Activated CD4-positive, alpha-beta T cell treated with anti-CD3 and anti-CD28 coated beads, Interleukin-2, amount 10 ng/mL, durations not matched to agents 24 days and 14 days (primary cell): Measurements from ENCODE around the gene FCHSD1. TPM values are rescaled to one million over a fixed set of nuclear protein-coding genes. Genes with fewer than 3 reads are reported as not detected.
A peak's percentile ranks its signal among the peaks of the same experiment; 100 is the strongest.
"Not testable (repeated sequence)": the region's sequence is repeated elsewhere in the genome, so short reads cannot be mapped to it uniquely, and the experiment has no call there.

ENCODE experiments used
- DNase-seq: peaks from one replicate; pipeline ENCODE4 v3.0.0; 2022
- H3K27ac Mint-ChIP-seq: one replicate; pipeline ENCODE4 v1.8.0; 2022; ENCODE audit warnings: mild to moderate bottlenecking, mixed read lengths
- H3K27me3 Mint-ChIP-seq: one replicate; pipeline ENCODE4 v1.8.0; 2022; ENCODE audit warnings: mixed read lengths
- H3K36me3 Mint-ChIP-seq: one replicate; pipeline ENCODE4 v1.8.0; 2022; ENCODE audit warnings: low read depth, mild to moderate bottlenecking, mixed read lengths
- H3K4me1 Mint-ChIP-seq: one replicate; pipeline ENCODE4 v1.8.0; 2021; ENCODE audit warnings: mixed read lengths
- H3K4me3 Mint-ChIP-seq: one replicate; pipeline ENCODE4 v1.8.0; 2022; ENCODE audit warnings: mild to moderate bottlenecking, moderate library complexity, mixed read lengths
- H3K9me3 Mint-ChIP-seq: one replicate; pipeline ENCODE4 v1.8.0; 2021; ENCODE audit warnings: mixed read lengths
- intact Hi-C: fragments of 100-400 bp; cut with micrococcal nuclease; formaldehyde crosslinking; loops from one replicate; pipeline ENCODE4 v1.15.1; 2023
- total RNA-seq: library from RNA; stranded (reverse); gene quantifications from 2 replicates; pipeline ENCODE4 v1.2.3, GENCODE V29; 2022

Gene FCHSD1
- total RNA-seq, 1 donor from 2014 or later, result 33.1 TPM

DNA sequence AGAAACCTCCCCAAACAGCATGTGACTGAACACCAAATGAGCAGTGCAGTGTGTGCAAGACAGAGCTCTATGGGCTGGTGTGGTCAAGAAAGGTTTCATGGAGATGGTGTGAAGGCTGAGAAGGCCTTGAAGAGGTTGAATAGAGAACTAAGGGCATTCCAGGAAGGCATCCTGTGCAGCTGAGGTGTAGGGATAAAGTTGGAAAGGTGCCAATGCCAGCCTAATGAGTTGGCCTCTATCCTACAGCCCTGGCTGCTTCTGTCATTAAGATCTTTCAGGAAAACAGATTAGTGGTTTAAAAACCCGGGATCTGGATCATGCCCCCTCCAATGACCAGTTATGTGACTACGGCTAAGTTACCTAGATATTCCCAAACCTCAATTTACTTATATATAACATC is 18.6 kb downstream of the FCHSD1 start:
- intact Hi-C loops, result loop anchor here (10.0 kb wide), 1 partner anchor 308 kb away; the partner anchor contains the start of gene TAF7

DNA sequence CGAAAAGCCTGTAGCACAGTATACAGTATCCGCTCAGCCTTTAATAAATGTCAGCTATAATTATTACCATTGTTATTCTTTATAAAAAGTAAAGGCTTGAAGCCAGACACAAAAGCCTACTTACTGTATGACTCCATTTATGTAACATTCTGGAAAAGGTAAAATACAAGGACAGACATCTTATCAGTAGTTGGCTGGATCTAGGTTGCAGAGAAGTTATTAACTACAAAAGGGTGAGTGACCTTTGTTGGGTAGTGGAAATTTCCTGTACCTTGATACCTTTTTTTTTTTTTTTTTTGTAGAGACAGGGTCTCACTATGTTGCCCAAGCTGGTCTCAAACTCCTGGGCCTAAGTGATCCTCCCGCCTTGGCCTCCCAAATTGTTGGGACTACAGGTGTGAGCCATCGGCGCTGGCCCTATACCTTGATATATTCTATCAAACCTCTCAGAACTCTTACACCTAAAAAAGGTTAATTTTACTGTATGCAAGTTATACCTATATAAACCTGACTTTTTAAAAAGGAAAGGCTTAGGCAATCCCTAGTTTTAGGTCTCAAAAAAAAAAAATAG is 20.6 kb downstream of the FCHSD1 start:
- Mint-ChIP-seq H3K4me1 (peaks cover 28% of the 10 kb centered on the region), H3K27me3 (no peaks in the 10 kb centered on the region), H3K4me3 (no peak overlapping the region), H3K9me3 (no peaks in the 10 kb centered on the region), H3K36me3 (peaks cover 46% of the 10 kb centered on the region), H3K27ac (no peak overlapping the region)
- intact Hi-C loops, result loop anchor here (10.0 kb wide), 1 partner anchor 306 kb away; the partner anchor contains the start of gene TAF7
- no peak for DNase-seq

More for the DNA sequence above, 18.6 kb downstream of the FCHSD1 start:
- Mint-ChIP-seq H3K27me3 (no peaks in the 10 kb centered on the region), H3K4me3 (no peak overlapping the region), H3K36me3 (peaks cover 33% of the 10 kb centered on the region), H3K4me1 (peaks cover 31% of the 10 kb centered on the region), H3K9me3 (no peaks in the 10 kb centered on the region), H3K27ac (no peak overlapping the region)
- no peak for DNase-seq

DNA sequence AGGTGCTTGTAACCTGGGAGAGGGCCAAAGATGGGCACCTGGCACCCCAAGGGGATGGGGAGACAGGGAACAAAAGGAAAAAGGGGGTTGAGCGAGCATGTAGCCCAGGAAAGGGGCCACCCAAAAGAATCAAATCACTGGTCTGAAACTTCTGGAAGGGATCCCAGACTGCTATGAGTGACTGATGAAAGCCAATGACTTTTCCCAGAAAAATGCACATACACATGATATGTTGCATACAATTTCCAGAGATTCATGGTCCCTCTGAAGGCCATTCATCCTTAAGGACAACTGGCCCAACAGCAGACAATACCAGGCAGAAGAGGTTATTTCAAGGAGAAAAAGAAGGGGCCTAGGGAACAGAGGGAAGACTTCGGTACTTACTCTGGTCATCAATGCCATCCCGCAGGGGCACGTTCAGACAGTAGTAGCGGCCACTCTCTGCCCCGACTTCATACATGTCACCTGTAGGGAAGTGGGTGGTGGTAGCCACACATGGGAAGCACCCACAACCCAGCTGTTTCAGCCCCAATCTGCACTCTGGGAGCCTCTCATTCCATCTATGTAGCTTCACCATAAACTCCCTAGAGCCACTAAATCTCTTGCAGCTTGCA is 22.9 kb downstream of the FCHSD1 start:
- Mint-ChIP-seq H3K27ac (no peak overlapping the region), H3K9me3 (no peaks in the 10 kb centered on the region), H3K4me1 (peaks cover 17% of the 10 kb centered on the region), H3K4me3 (no peak overlapping the region), H3K36me3 (peaks cover 49% of the 10 kb centered on the region), H3K27me3 (no peaks in the 10 kb centered on the region)
- intact Hi-C loops, result no loop called here
- DNase-seq, result no peak

DNA sequence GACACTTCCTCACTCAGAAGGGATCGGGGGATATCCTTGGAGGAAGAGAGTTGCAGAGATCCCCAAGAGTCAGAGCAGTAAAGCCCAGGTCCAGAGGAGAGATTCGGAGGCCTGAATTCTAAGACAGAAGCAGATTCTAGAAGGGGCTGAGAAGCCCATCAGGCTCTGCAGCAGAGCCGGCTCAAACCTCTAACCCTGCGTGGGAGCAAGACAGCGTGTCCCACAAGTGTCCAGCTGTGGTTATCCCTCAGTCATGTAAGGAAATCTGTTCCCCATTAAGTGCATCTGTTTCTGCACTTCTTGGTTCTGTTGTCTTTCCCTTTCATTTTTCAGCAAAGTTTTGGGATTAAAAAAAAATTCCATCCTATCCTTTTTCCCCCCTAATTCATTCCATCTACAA is 27.6 kb downstream of the FCHSD1 start:
- no peaks in the 10 kb centered on the region for H3K9me3 Mint-ChIP-seq
- DNase-seq, result no peak
- H3K27ac Mint-ChIP-seq, result peak overlapping the region; percentile 77
- peaks cover 54% of the 10 kb centered on the region for H3K36me3 Mint-ChIP-seq
- peak overlapping the region; percentile 63 for H3K4me3 Mint-ChIP-seq
- H3K27me3 Mint-ChIP-seq, result no peaks in the 10 kb centered on the region
- peaks cover 27% of the 10 kb centered on the region for H3K4me1 Mint-ChIP-seq
- intact Hi-C loops, result loop anchor here (1.0 kb wide), 2 partner anchors 13 to 31 kb away; partner anchors contain the start of genes HDAC3 and RELL2

DNA sequence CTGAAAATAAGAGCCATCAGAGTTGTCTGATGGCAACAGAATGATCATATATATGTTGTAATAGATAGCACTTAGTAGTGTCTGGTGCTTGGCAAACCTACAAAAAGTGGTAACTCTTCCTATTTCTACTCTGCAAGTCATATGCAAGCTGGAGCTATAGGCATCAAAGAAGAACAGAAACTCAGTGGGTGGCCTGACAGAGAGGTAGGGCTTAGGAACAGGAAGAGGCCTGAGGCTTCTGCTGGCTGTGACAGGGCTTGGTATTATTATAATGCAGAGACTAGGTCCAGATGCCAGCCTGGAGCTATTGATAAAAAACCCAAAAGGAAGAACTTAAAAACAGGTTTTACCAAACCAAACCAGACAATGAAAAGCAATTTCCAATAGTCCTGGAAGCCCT is 28.0 kb downstream of the FCHSD1 start:
- DNase-seq, result peak; percentile 76

DNA sequence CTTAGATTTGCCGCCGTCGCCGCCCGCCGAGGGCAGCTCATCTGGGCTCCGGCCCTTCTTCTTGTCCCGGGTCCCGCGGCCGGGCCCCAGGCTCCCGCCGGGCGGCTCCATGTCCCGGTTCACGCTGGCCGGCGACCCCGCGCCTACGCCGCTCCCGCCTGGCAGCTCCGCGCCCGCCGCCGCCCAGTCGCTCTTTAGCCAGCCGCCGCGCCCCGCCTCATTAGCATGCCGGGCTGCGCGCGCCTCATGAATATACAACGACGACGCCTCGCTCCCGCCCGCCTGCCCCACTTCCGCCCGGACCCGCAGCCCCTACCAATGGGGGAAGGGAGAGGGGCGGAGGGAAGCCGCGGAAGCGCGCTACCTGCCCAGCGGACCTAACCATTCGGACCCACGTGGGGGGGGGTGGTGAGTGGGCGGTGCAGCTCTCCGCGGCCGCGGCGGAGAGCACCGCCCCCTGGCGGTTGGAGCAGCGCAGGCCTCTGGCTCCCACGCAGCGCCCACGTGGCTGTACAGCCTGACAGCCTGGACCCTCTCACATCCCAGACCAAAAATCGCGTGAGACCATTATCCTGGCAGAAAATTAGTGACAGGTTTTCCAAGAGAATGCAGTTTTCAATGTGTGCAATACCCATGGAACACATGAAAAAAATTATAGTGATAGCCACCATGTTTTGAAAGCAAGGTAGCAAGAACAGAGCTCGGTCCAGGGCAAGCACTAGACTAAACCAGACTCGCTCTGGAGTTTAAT is 32.2 kb downstream of the FCHSD1 start, which contains the start of gene DIAPH1:
DIAPH1 (minus strand) TSS at position 197 of the 751 bp plus-strand sequence; CDS start at position 111, 86 bp downstream.
- Mint-ChIP-seq H3K4me3 (peak within 1 kb of the TSS; percentile 100), H3K9me3 (no peaks in the 10 kb centered on the region), H3K27me3 (no peaks in the 10 kb centered on the region), H3K4me1 (peaks cover 57% of the 10 kb centered on the region), H3K36me3 (peaks cover 43% of the 10 kb centered on the region), H3K27ac (peak within 1 kb of the TSS; percentile 99)
- peak; percentile 98 for DNase-seq
- intact Hi-C loops, result loop anchor here (1.0 kb wide), 5 partner anchors 14 to 55 kb away; partner anchors contain the start of genes FCHSD1, HDAC3 and RELL2

More for the DNA sequence above, 28.0 kb downstream of the FCHSD1 start:
- H3K9me3 Mint-ChIP-seq, result no peaks in the 10 kb centered on the region
- H3K27me3 Mint-ChIP-seq, result no peaks in the 10 kb centered on the region
- intact Hi-C loops, result loop anchor here (1.0 kb wide), 2 partner anchors 13 to 31 kb away; partner anchors contain the start of genes HDAC3 and RELL2
- peaks cover 52% of the 10 kb centered on the region for H3K36me3 Mint-ChIP-seq
- H3K27ac Mint-ChIP-seq, result peak overlapping the region; percentile 77
- H3K4me1 Mint-ChIP-seq, result peaks cover 27% of the 10 kb centered on the region
- H3K4me3 Mint-ChIP-seq, result peak overlapping the region; percentile 63

DNA sequence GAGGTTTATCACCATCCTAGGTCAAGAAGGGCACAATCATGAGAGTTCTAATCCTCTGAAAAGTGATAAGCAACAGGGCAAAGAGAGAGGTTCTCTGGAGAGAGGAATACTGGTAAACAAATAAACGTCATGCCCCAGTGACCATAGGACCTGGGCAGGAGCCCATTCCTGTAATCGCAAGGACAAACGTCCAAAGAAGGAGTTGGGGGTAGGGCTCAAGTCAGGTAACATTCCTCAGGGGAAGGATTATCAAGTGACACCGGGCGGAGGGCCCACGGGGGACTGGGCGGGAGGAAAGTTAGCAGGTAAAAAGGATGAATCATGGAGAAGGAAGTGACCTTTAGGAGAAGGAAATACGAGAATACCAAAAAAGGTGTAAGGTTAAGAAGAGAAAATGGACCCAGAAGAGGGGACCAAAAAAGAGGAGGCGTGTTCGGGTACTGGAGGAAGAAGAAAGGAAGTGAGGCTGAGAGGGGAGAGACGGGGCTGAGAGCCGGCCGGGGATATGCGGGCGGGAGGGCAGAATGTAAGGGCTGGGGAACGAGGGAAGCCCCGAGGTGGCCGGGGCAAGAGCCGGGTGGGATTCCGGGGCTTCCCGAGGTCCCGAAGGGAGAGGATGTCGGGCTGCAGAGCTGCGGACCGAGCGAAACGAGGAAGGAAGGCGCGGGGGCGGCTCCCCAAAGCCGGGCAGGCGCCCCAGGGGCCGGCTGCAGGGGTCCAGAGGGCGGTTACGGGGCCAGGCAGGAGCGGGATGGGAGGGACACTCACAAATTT is 33.0 kb downstream of the FCHSD1 start:
- peak; percentile 84 for DNase-seq
- Mint-ChIP-seq H3K4me3 (peak overlapping the region; percentile 100), H3K27ac (peak overlapping the region; percentile 99), H3K36me3 (peaks cover 41% of the 10 kb centered on the region), H3K4me1 (peaks cover 56% of the 10 kb centered on the region), H3K27me3 (no peaks in the 10 kb centered on the region), H3K9me3 (no peaks in the 10 kb centered on the region)
- intact Hi-C loops, result no loop called here

DNA sequence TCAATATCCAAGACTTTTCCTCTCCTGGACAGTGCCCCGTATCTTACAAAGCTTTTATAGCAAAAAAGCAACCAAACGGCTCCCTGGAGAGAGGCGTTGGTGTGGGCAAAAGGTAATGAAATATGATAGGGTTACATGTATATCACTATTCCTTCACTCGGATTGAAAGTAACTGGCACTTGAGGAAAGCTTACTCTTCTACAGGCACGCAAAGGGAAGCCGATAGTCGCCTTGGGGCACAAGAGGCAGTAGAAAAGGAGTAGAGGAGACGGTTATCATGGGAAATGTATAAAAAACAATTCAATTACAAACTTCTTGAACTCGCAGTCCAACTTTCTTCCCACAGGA is 33.6 kb downstream of the FCHSD1 start:
- H3K4me1 Mint-ChIP-seq, result peaks cover 58% of the 10 kb centered on the region
- peak overlapping the region; percentile 99 for H3K27ac Mint-ChIP-seq
- intact Hi-C loops, result no loop called here
- peaks cover 43% of the 10 kb centered on the region for H3K36me3 Mint-ChIP-seq
- no peaks in the 10 kb centered on the region for H3K9me3 Mint-ChIP-seq
- no peaks in the 10 kb centered on the region for H3K27me3 Mint-ChIP-seq
- DNase-seq, result peak; percentile 71
- peak overlapping the region; percentile 100 for H3K4me3 Mint-ChIP-seq

DNA sequence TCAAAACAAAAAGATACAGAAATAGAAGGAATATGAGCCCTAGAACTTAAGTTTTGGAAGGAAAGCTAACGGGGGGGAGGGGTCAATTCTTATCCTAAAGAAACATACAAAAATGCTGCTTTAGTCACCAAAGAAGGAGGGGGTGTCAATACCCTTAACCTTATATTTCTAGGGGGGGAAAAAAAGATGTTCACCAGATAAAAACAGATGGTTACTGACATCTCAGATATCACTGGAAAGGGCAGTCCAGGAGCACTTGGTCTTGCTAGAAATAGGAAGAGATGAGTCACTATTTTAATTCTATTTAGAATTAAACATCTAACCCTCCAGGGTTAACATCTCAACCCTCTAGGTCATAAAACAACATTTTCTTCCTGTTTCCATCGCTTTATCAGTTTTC is 34.1 kb downstream of the FCHSD1 start:
- Mint-ChIP-seq H3K27ac (peak overlapping the region; percentile 99), H3K27me3 (no peaks in the 10 kb centered on the region), H3K36me3 (peaks cover 45% of the 10 kb centered on the region), H3K4me1 (peaks cover 62% of the 10 kb centered on the region), H3K9me3 (no peaks in the 10 kb centered on the region), H3K4me3 (peak overlapping the region; percentile 100)
- no peak for DNase-seq
- intact Hi-C loops, result no loop called here

DNA sequence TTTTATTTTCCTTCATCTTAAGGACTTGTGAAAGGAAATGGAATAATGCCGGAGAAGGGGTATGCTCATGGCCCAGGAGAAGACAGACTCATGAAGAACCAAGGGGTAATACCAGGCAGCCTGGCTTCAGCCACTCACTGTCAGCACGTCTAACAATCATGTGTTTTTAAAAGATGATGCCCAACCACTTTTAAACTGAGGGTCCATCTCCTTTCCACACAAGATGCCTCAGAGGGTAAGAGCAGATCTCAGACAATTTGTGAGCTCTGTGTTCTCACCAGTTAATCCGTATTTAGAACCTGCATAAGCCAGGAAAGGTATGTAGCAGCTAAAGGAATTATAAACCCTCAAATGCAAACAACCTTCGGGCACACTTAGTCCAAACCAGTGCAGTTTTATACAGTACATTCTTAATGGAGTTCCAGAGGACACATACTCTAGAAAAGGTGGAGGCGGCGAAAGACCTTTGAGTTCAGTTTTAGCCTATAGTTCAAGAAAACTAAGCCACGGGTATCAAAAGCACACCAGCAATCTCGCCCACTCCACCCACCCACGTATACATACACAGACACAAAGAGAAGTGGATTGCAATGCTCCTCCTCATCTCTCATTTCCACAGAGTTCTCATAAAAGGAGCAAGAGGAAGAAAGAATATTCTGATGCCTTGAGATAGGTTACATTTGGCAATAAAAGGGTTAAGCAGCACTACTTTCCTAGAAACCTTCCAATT is 35.1 kb downstream of the FCHSD1 start:
- Mint-ChIP-seq H3K27ac (peak overlapping the region; percentile 68), H3K9me3 (no peaks in the 10 kb centered on the region), H3K36me3 (peaks cover 42% of the 10 kb centered on the region), H3K4me3 (peak overlapping the region; percentile 100), H3K27me3 (no peaks in the 10 kb centered on the region), H3K4me1 (peaks cover 64% of the 10 kb centered on the region)
- intact Hi-C loops, result no loop called here
- DNase-seq, result no peak

DNA sequence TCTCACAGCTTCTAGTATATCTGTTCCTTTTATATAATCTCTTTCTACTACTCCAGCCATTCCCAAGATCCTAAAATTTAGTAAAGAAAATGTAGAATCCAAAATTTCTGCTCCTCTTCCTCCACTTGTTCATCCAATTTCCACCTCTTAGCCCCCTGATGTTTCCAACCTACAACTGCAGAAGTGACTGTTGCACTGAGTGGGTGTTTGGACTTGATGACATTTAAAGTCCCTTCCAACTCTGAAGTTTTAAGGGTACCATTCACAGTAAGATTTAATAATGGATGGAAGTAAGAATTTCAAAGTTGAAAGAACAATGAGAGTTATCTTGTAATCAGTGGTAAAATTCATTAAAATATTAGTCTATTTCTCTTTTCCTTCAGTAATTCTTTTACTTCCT is 37.9 kb downstream of the FCHSD1 start:
- Mint-ChIP-seq H3K4me3 (peak overlapping the region; percentile 59), H3K27me3 (no peaks in the 10 kb centered on the region), H3K36me3 (peaks cover 50% of the 10 kb centered on the region), H3K9me3 (no peaks in the 10 kb centered on the region), H3K27ac (peak overlapping the region; percentile 59), H3K4me1 (peaks cover 72% of the 10 kb centered on the region)
- intact Hi-C loops, result no loop called here
- DNase-seq, result no peak

DNA sequence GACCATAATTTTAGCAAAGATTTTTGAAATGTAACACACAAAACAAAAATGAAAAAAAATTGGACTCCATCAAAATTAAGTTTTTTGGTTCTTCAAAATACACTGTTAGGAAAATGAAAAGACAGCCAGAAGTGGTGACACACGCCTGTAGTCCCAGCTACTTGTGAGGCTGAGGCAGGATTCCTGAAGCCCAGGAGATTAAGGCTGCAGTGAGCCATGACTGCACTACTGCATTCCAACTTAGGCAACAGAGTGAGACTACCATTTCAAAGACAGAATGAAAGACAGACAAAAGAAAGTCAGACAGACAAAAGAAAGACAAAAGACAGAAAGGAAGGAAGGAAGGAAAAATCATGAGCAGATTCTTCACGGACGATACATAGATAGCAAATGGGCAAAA is 39.9 kb downstream of the FCHSD1 start:
- no peaks in the 10 kb centered on the region for H3K9me3 Mint-ChIP-seq
- H3K27me3 Mint-ChIP-seq, result no peaks in the 10 kb centered on the region
- peak overlapping the region; percentile 56 for H3K4me3 Mint-ChIP-seq
- H3K4me1 Mint-ChIP-seq, result peaks cover 68% of the 10 kb centered on the region
- intact Hi-C loops, result no loop called here
- peak overlapping the region; percentile 75 for H3K27ac Mint-ChIP-seq
- peaks cover 50% of the 10 kb centered on the region for H3K36me3 Mint-ChIP-seq
- no peak for DNase-seq

DNA sequence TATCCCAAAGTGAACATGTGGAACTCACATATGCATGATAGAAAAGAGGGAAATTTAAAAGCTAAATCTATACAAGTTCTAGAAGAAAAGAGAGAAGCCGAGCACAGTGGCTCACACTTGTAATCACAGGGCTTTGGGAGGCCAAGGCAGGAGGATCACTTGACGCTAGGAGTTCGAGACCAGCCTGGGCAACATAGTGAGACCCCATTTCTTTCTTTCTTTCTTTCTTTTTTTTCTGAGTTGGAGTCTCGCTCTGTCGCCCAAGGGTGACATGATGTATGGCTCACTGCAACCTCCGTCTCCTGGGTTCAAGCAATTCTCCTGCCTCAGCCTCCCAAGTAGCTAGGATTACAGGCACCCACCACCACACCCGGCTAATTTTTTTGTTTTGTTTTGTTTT is 41.3 kb downstream of the FCHSD1 start:
- peak overlapping the region; percentile 54 for H3K4me3 Mint-ChIP-seq
- H3K36me3 Mint-ChIP-seq, result peaks cover 48% of the 10 kb centered on the region
- H3K27me3 Mint-ChIP-seq, intact Hi-C loops, DNase-seq, H3K9me3 Mint-ChIP-seq: not testable (repeated sequence)
- peaks cover 70% of the 10 kb centered on the region for H3K4me1 Mint-ChIP-seq
- peak overlapping the region; percentile 76 for H3K27ac Mint-ChIP-seq
